ENCODE measurements around the gene SLC9C1. TPM values are rescaled to one million over a fixed set of nuclear protein-coding genes. Genes with fewer than 3 reads are reported as not detected.

SLC9C1 gene
- total RNA-seq: not detected in 2 replicates

GRCh38 chr3:112293368-112294321, at the start of gene SLC9C1:
Gene SLC9C1 (minus strand): TSS chr3:112294216. CDS start chr3:112286791, 7,425 bp downstream.

GRCh38 chr3:112333002-112333380, 39.0 kb upstream of the SLC9C1 start, which contains the start of gene CD200:
Gene CD200 (plus strand): TSS chr3:112333156. CDS start chr3:112333213, 57 bp downstream.

DNA sequence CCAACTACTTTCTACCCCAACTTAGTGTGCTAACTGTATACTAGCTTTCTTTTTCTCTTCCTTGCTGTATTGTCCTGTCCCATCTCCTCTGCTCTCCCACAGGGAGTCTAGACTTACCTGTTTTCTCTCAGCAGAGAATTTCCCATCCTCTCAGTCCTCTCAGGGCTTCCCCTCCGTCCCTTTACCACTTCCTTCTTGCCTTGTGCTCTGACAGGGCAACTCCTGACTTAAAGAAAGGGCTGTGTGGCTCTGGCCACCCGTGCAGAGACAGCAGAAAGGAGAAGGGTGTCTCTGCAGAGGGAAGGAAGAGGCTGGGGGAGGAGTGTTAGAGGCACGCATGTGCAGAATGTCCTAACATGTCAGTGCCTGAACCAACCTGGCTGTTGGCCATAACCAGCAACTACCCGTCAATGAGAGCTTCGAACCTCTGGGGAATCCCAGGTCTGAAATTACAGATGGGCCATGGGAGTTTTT, 161.0 kb downstream of the SLC9C1 start, which contains the start of gene GCSAM:
GCSAM (minus strand) TSS at position 274 of the 474 bp plus-strand sequence; CDS start at position 146, 128 bp downstream.

Other genes with a start within 250 kb of the SLC9C1 start
- 4.2 and 4.6 TPM in 2 replicates for gene C3orf52, start 207.8 kb downstream of the SLC9C1 start, total RNA-seq
- gene GCSAM, start 161.0 kb downstream of the SLC9C1 start, total RNA-seq: not detected in 2 replicates
- gene CD200, start 38.9 kb upstream of the SLC9C1 start, total RNA-seq: 0.30 and 1.6 TPM in 2 replicates
- gene BTLA, start 205.3 kb upstream of the SLC9C1 start, total RNA-seq: not detected in 2 replicates